T-cell (primary cell): Measurements from ENCODE around the gene BBOF1. TPM values are rescaled to one million over a fixed set of nuclear protein-coding genes. Genes with fewer than 3 reads are reported as not detected.
"Not testable (repeated sequence)": the region's sequence is repeated elsewhere in the genome, so short reads cannot be mapped to it uniquely, and the experiment has no call there.

Source experiments
- ATAC-seq, 4 experiments: fragments of 200-7000 bp in 3 of 4; fragments of 150-1000 bp in 1 of 4; cut with Tn5 transposase; replicated peaks in 1 of 4; 1 replicate in 3 of 4; 2 replicates in 1 of 4; pipeline ENCODE4 v1.10.0; 2021; ENCODE audit warnings: moderate library complexity in 3 of 4, mild to moderate bottlenecking in 2 of 4, moderate number of reproducible peaks in 1 of 4
- CTCF ChIA-PET, 2 donors: fragments of 300-600 bp; sonication (Branson Sonifier 250); formaldehyde crosslinking; loops; one replicate each; lab custom pipeline; 2022; ENCODE audit warnings: antibody characterized with exemption in 2 of 2; lab: Charles Lee
- POLR2A ChIA-PET, 2 donors: fragments of 300-600 bp; sonication (Branson Sonifier 250); formaldehyde crosslinking; loops; one replicate each; lab custom pipeline; 2022; ENCODE audit warnings: antibody characterized with exemption in 2 of 2; lab: Charles Lee
- DNase-seq, 35 experiments: peaks; one replicate each; pipeline versions ENCODE4 v3.0.0 to v3.0.0-alpha.2; 2013 to 2023
- H3K27ac ChIP-seq: one replicate; pipeline ENCODE4 v1.5.1; 2013; ENCODE audit warnings: low read length
- H3K27me3 ChIP-seq, 2 experiments: replicated peaks in 1 of 2; 1 replicate in 1 of 2; 2 replicates in 1 of 2; pipeline versions ENCODE4 v1.6.1 to v1.7.0; 2013; ENCODE audit warnings: low read length in 1 of 2, mixed read lengths in 1 of 2; ENCODE audit not compliant: control insufficient read depth in 2 of 2, insufficient read depth in 2 of 2; ENCODE audit errors: extremely low read depth in 1 of 2
- H3K36me3 ChIP-seq, 2 donors: 1 replicate in 1 of 2; 2 replicates in 1 of 2; pipeline versions ENCODE4 v1.6.1 to v1.7.0; 2013; ENCODE audit warnings: low read length in 1 of 2; ENCODE audit not compliant: control insufficient read depth in 2 of 2, insufficient read depth in 1 of 2; ENCODE audit errors: extremely low read depth in 1 of 2
- H3K4me1 ChIP-seq, 2 experiments: 1 replicate in 1 of 2; 2 replicates in 1 of 2; pipeline versions ENCODE4 v1.6.1 to v1.7.0; 2013; ENCODE audit warnings: low read length in 2 of 2, mixed read lengths in 1 of 2; ENCODE audit not compliant: insufficient read depth in 2 of 2, control insufficient read depth in 1 of 2; ENCODE audit errors: extremely low read depth in 1 of 2
- H3K4me3 ChIP-seq, 2 donors: 1 replicate in 1 of 2; 2 replicates in 1 of 2; pipeline versions ENCODE4 v1.5.1 to v1.7.0; 2013; ENCODE audit warnings: mild to moderate bottlenecking in 2 of 2, low read length in 1 of 2, moderate library complexity in 1 of 2; ENCODE audit not compliant: control insufficient read depth in 1 of 2; ENCODE audit errors: extremely low read depth in 1 of 2
- H3K9me3 ChIP-seq: 2 replicates; pipeline ENCODE4 v1.7.0; 2013
- H3K27ac Mint-ChIP-seq, 2 donors: one replicate each; pipeline ENCODE4 v1.8.0; 2020 to 2021; ENCODE audit warnings: mild to moderate bottlenecking in 2 of 2, mixed read lengths in 2 of 2
- H3K27me3 Mint-ChIP-seq, 2 donors: one replicate each; pipeline ENCODE4 v1.8.0; 2021 to 2022; ENCODE audit warnings: mixed read lengths in 2 of 2
- H3K36me3 Mint-ChIP-seq: one replicate; pipeline ENCODE4 v1.8.0; 2021; ENCODE audit warnings: mixed read lengths
- H3K4me1 Mint-ChIP-seq, 3 donors: one replicate each; pipeline ENCODE4 v1.8.0; 2020 to 2022; ENCODE audit warnings: mixed read lengths in 3 of 3, mild to moderate bottlenecking in 1 of 3
- H3K4me3 Mint-ChIP-seq, 3 donors: one replicate each; pipeline ENCODE4 v1.8.0; 2020 to 2022; ENCODE audit warnings: mild to moderate bottlenecking in 3 of 3, mixed read lengths in 3 of 3, moderate library complexity in 3 of 3
- H3K9me3 Mint-ChIP-seq, 3 donors: one replicate each; pipeline ENCODE4 v1.8.0; 2020 to 2022; ENCODE audit warnings: mixed read lengths in 3 of 3
- whole genome bisulfite sequencing: methylation state at CpG from one replicate; pipeline ENCODE4 v1.1.5; 2013; ENCODE audit warnings: missing lambda C conversion rate; ENCODE audit not compliant: insufficient coverage; 5-methylcytosine and 5-hydroxymethylcytosine counted together
- total RNA-seq, 35 experiments: library from RNA in 6 of 35; stranded (reverse) in 6 of 35; fragments of 120-200 nt in 1 of 35; gene quantifications; one replicate each; pipeline versions ENCODE4 v1.2.1 to v1.2.4 and lab custom pipeline; 2013 to 2026

BBOF1 gene
- total RNA-seq, 5 donors from 2014 or later (not counting 1 experiment from before 2014, with no cell fraction given) = 1.8 to 3.1 (median 2.3) TPM

DNA sequence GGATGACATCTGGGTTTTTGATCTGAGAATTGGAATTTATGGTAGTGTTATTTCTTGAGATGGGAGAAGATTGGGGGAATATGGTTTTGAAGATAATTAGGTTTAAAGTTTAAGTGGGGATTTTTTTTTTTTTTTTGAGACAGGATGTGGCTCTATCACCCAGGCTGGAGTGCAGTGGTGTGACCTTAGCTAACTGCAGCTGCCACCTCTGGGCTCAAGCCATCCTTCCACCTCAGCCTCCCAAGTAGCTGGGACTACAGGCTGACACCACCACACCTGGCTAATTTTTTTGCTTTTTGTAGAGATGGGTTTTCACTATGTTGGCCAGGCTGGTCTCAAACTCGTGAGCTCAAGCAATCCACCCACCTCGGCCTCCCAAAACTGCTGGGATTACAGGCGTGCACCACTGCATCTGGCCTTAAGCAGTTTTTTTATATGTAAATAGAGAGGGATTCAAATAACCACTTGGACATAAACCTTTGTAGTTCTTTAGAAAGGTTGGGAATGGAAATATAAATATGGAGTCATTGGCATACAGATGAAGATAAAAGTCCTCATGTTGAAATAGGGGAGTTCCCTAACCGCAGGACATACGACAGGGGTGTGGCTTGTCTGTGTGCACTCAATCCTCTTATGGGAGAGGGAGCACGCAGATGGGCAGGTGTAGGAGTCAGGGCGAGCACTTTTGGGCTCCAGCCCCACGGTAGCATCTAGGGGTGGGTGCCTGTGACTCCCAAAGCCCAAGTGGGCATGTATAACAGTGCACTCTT lies 70.3 kb downstream of the BBOF1 start:
- ATAC-seq (no peak), DNase-seq (peak in 1 of 35 experiments; percentile 7)
- Histone ChIP-seq H3K27me3 (no peaks in the 10 kb centered on the region), H3K4me1 (peaks cover 5 to 10% of the 10 kb centered on the region in 2 experiments), H3K27ac (no peak overlapping the region), H3K9me3 (no peaks in the 10 kb centered on the region), H3K4me3 (no peak overlapping the region), H3K36me3 (peaks cover 0 to 7% of the 10 kb centered on the region in 2 donors)
- peak overlapping the region in 1 of 2 donors; percentile 5 for H3K27ac Mint-ChIP-seq
- POLR2A ChIA-PET = no interaction called here
- H3K4me3 Mint-ChIP-seq = no peak overlapping the region
- H3K9me3 Mint-ChIP-seq = no peaks in the 10 kb centered on the region
- no peaks in the 10 kb centered on the region for H3K27me3 Mint-ChIP-seq
- 90% methylated on average over 4 of the region's 8 CpGs for WGBS
- peaks cover 18 to 23% (median 20%) of the 10 kb centered on the region in 3 donors for H3K4me1 Mint-ChIP-seq
- peaks cover 15% of the 10 kb centered on the region for H3K36me3 Mint-ChIP-seq
- CTCF ChIA-PET = no interaction called here

- H3K4me1 Mint-ChIP-seq = no peaks in the 10 kb centered on the region
- ChIA-PET CTCF (no interaction called here), POLR2A (no interaction called here)
- no peaks in the 10 kb centered on the region for H3K9me3 Mint-ChIP-seq
- DNase-seq = no peak
- no peak overlapping the region for H3K27ac Mint-ChIP-seq
- ATAC-seq = no peak
- no peak overlapping the region for H3K4me3 Mint-ChIP-seq
- Histone ChIP-seq H3K9me3 (no peaks in the 10 kb centered on the region), H3K27ac (no peak overlapping the region), H3K4me3 (no peak overlapping the region), H3K27me3 (no peaks in the 10 kb centered on the region), H3K4me1 (no peaks in the 10 kb centered on the region), H3K36me3 (peaks cover 0 to 20% of the 10 kb centered on the region in 2 donors)
- no CpG with 5 or more reads among the region's 2 CpGs for WGBS
- H3K27me3 Mint-ChIP-seq = no peaks in the 10 kb centered on the region
- peaks cover 46% of the 10 kb centered on the region for H3K36me3 Mint-ChIP-seq
Observed at GRCh38 chr14:74105381-74105780, 86.2 kb downstream of the BBOF1 start.

GRCh38 chr14:74109369-74109768 lies 90.2 kb downstream of the BBOF1 start:
- Histone ChIP-seq H3K36me3 (peaks cover 0 to 18% of the 10 kb centered on the region in 2 donors), H3K4me3 (no peak overlapping the region), H3K27ac (no peak overlapping the region), H3K4me1 (no peaks in the 10 kb centered on the region), H3K9me3 (no peaks in the 10 kb centered on the region), H3K27me3 (no peaks in the 10 kb centered on the region)
- CTCF ChIA-PET = interaction anchor here in 1 of 2 donors (0.6 kb wide), 1 partner anchor 901 kb away, joined by 3 read pairs; no protein-coding TSS in a partner anchor
- no CpG with 5 or more reads among the region's 1 CpG for WGBS
- ATAC-seq (no peak), DNase-seq (no peak)
- H3K4me1 Mint-ChIP-seq = no peaks in the 10 kb centered on the region
- H3K27me3 Mint-ChIP-seq = no peaks in the 10 kb centered on the region
- no peak overlapping the region for H3K27ac Mint-ChIP-seq
- H3K36me3 Mint-ChIP-seq = peaks cover 44% of the 10 kb centered on the region
- no peak overlapping the region for H3K4me3 Mint-ChIP-seq
- POLR2A ChIA-PET = interaction anchor here in 1 of 2 donors (0.6 kb wide), 1 partner anchor 11 kb away, joined by 3 read pairs; no protein-coding TSS in a partner anchor
- H3K9me3 Mint-ChIP-seq = no peaks in the 10 kb centered on the region

DNA sequence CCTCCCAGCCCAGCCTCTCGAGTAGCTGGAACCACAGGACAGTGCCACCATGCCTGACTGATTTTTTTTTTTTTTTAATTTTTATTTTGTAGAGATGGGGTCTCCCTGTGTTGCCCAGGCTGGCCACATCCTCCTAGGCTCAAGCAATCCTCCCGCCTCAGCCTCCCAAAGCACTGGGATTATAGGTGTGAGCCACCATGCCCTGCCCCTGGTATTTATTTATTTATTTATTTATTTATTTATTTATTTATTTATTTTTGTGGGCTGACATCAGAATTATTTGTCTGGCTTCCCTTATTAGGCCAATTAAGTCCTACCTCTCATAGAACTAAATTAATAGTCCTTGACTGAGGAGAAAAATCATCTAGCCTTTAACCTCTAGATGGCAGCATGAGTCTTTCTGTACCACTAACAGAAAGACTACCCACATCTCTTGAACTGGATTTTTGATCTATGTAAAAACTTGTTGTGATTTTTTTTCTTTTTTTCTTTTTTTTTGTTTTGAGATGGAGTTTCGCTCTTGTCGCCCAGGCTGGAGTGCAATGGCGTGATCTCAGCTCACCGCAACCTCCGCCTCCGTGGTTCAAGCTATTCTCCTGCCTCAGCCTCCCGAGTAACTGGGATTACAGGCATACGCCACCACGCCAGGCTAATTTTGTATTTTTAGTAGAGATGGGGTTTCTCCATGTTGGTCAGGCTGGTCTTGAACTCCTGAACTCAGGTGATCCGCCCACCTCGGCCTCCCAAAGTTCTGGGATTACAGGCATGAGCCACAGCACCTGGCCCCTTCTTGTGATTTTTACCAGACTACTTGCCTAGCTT lies 92.5 kb downstream of the BBOF1 start:
- POLR2A ChIA-PET, H3K4me3 ChIP-seq, H3K9me3 Mint-ChIP-seq, H3K4me3 Mint-ChIP-seq, H3K27me3 Mint-ChIP-seq, H3K27ac Mint-ChIP-seq, H3K4me1 ChIP-seq, H3K9me3 ChIP-seq, H3K36me3 ChIP-seq, H3K4me1 Mint-ChIP-seq, H3K27ac ChIP-seq, H3K27me3 ChIP-seq: not testable (repeated sequence)
- WGBS = 100% methylated on average over 3 of the region's 13 CpGs
- CTCF ChIA-PET = interaction anchor here (0.7 to 0.8 kb wide), 2 partner anchors 11 to 28 kb away, joined by 4 to 6 read pairs; no protein-coding TSS in a partner anchor
- H3K36me3 Mint-ChIP-seq = peaks cover 32% of the 10 kb centered on the region
- ATAC-seq (peak in 2 of 4 experiments; percentile 47 to 49), DNase-seq (peak in 1 of 35 experiments; percentile 62)

Other genes starting within 250 kb of the BBOF1 start
- gene PTGR2, start 167.5 kb upstream of the BBOF1 start, total RNA-seq = 1 to 10 TPM; 1.3 to 3.5 (median 2.9) TPM
- gene ZNF410, start 132.5 kb upstream of the BBOF1 start, total RNA-seq = 10 to 100 TPM; 39.5 to 77.3 (median 40.3) TPM
- 1 to 10 TPM; 2.6 to 5.6 (median 4.8) TPM for gene FAM161B, start 69.3 kb upstream of the BBOF1 start, total RNA-seq
- 10 to 100 TPM; 29.3 to 35.4 (median 33.2) TPM for gene COQ6, start 69.0 kb upstream of the BBOF1 start, total RNA-seq
- 10 to 100 TPM in 3 of 5 donors, 1 to 10 TPM in 2; 7.8 to 14.6 (median 11.6) TPM for gene ENTPD5, start 61 bp upstream of the BBOF1 start, total RNA-seq
- gene ALDH6A1, start 65.1 kb downstream of the BBOF1 start, total RNA-seq = 10 to 100 TPM; 11.0 to 15.9 (median 14.8) TPM
- 10 to 100 TPM in 3 of 5 donors, 1 to 10 TPM in 2; 9.7 to 11.2 (median 10.7) TPM for gene LIN52, start 65.6 kb downstream of the BBOF1 start, total RNA-seq
- not detected for gene VSX2, start 220.1 kb downstream of the BBOF1 start, total RNA-seq